HuH-7 (cell line): ENCODE data around the gene DGKG.

Experiments used
- DNase-seq: peaks from one replicate; pipeline ENCODE4 v3.0.0; 2011; ENCODE audit warnings: low spot score

DGKG gene

GRCh38 chr3:186318135-186318534 is 43.9 kb downstream of the DGKG start:
- no peak for DNase-seq

- no peak for DNase-seq
These were observed 44.6 kb downstream of the DGKG start for GRCh38 chr3:186317478-186317877.

- no peak for DNase-seq
These were observed 45.3 kb downstream of the DGKG start for GRCh38 chr3:186316666-186317260.

GRCh38 chr3:186315581-186316354 is 46.3 kb downstream of the DGKG start:
- DNase-seq, result no peak

- no peak for DNase-seq
These were observed 47.1 kb downstream of the DGKG start for GRCh38 chr3:186314896-186315295.

- DNase-seq, result no peak
These were observed 50.6 kb downstream of the DGKG start for GRCh38 chr3:186311441-186311840.

- no peak for DNase-seq
These were observed 53.5 kb downstream of the DGKG start for GRCh38 chr3:186308549-186308948.

GRCh38 chr3:186307594-186308221 is 54.3 kb downstream of the DGKG start:
- DNase-seq, result peak; percentile 32

- no peak for DNase-seq
These were observed 56.7 kb downstream of the DGKG start for GRCh38 chr3:186305286-186305685.

GRCh38 chr3:186303965-186304364 is 58.1 kb downstream of the DGKG start:
- DNase-seq, result no peak

GRCh38 chr3:186299327-186299726 is 62.7 kb downstream of the DGKG start:
- DNase-seq, result no peak

GRCh38 chr3:186298876-186299275 is 63.2 kb downstream of the DGKG start:
- no peak for DNase-seq

- no peak for DNase-seq
These were observed 71.2 kb downstream of the DGKG start for GRCh38 chr3:186290796-186291195.

GRCh38 chr3:186287711-186288110 is 74.3 kb downstream of the DGKG start:
- no peak for DNase-seq

- DNase-seq, result no peak
These were observed 75.9 kb downstream of the DGKG start for GRCh38 chr3:186286114-186286513.

GRCh38 chr3:186284661-186285060 is 77.4 kb downstream of the DGKG start:
- no peak for DNase-seq

GRCh38 chr3:186284349-186284652 is 77.7 kb downstream of the DGKG start:
- no peak for DNase-seq

GRCh38 chr3:186283651-186284348 is 78.2 kb downstream of the DGKG start:
- no peak for DNase-seq

- DNase-seq, result no peak
These were observed 78.9 kb downstream of the DGKG start for GRCh38 chr3:186283096-186283495.

GRCh38 chr3:186281176-186281575 is 80.9 kb downstream of the DGKG start:
- no peak for DNase-seq

- DNase-seq, result no peak
These were observed 81.3 kb downstream of the DGKG start for GRCh38 chr3:186280737-186281136.

- DNase-seq, result peak; percentile 48
These were observed 84.6 kb downstream of the DGKG start for GRCh38 chr3:186277268-186277909.
